HG03439 (cell line): ENCODE data around the gene TCEA3.
A peak's percentile ranks its signal among the peaks of the same experiment; 100 is the strongest.

Source experiments
- ATAC-seq: cut with Tn5 transposase; IDR thresholded peaks from one replicate; pipeline ENCODE4 v1.9.1; 2021; ENCODE audit warnings: mild to moderate bottlenecking, moderate library complexity; ENCODE audit not compliant: unreplicated experiment

TCEA3 gene

GRCh38 chr1:23369335-23370013 is 55.1 kb downstream of the TCEA3 start, which contains the start of gene ZNF436:
TSS of gene ZNF436 (minus strand) at chr1:23369836. CDS start at chr1:23368005, 1,831 bp downstream.
- ATAC-seq = no peak

GRCh38 chr1:23368562-23369334 is 55.8 kb downstream of the TCEA3 start:
- ATAC-seq = peak; percentile 70

DNA sequence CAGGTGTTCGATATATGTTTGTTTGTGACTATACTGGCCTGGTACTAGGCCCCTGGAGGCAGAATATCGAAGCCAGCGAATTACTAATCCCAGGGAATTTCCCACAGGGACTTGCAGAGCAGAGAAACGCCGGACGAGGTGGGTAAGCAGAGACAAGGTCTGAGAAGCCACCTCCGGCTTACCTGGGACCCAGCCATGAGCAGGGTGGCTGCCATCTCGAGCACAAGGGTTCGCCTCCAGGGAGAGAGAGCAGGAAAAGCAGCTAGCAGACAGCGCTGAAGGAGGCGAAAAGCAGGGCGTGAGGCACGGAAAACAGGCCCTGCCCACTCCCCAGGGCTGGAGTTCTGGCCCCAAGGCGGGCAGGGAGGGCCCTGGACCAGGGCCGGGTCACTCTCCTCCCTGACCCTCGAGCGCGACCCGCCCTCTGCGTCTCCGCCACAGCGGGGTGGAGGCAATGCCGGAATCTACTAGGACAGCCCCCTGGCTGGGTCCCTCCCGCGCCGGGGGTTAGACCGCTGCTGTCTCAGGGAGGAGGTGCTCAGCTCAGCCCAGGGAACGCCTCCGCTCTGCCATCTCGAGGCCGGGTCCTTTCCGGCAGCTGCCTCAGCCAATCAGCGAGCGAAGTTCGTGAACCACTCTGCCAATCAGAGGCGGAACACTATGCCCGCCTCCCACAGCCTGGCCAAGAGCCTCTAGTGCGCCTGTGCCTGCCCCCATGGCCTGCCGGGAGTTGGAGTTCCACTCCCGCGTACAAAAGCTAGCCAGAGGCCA is 56.6 kb downstream of the TCEA3 start:
- peak; percentile 94 for ATAC-seq

GRCh38 chr1:23367451-23367790 is 57.1 kb downstream of the TCEA3 start:
- ATAC-seq = no peak

DNA sequence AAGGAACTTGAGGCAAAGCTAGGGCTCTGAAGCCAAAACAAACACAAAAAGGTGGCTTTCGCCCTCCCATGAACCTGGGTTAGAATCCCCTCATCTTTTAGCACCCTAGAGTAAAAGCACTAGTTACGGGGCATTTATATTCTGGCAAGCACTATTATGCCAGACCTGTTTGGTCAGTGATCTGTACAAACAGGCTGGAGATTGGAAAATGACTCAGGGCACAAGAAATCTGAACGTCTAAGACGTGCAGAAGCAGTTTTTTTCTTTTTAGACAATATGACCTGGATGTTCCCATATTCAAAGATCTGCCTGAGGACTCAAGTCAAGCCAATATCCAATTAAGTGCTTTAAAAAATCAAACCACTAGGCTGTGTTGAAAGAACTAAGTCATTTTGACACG is 58.0 kb downstream of the TCEA3 start:
- no peak for ATAC-seq

GRCh38 chr1:23366146-23366545 is 58.4 kb downstream of the TCEA3 start:
- no peak for ATAC-seq

- no peak for ATAC-seq
These were observed 62.3 kb downstream of the TCEA3 start for GRCh38 chr1:23362218-23362713.

DNA sequence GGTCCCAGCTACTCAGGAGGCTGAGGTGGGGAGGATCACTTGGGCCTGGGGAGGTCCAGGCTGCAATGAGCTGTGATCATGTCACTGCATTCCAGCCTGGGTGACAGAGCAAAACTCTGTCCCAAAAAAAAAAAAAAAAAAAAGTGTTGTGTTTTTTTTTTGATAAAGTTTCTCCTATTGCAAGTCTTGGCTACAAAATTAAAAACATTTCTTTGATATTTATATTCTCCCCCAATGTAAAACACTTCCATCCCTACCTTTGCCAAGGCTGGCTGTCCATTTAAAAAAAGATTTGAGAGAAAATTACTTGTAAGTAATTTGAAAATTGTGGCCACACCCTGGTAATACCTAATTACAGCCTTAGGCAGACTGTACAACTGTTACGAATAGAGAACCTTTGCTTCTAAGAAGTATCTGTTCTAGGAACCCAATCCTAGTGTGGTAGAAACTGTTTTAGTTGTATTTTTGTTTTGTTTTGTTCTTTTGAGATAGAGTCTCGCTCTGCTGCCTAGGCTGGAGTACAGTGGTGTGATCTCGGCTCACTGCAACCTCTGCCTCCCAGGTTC is 66.2 kb downstream of the TCEA3 start:
- no peak for ATAC-seq

DNA sequence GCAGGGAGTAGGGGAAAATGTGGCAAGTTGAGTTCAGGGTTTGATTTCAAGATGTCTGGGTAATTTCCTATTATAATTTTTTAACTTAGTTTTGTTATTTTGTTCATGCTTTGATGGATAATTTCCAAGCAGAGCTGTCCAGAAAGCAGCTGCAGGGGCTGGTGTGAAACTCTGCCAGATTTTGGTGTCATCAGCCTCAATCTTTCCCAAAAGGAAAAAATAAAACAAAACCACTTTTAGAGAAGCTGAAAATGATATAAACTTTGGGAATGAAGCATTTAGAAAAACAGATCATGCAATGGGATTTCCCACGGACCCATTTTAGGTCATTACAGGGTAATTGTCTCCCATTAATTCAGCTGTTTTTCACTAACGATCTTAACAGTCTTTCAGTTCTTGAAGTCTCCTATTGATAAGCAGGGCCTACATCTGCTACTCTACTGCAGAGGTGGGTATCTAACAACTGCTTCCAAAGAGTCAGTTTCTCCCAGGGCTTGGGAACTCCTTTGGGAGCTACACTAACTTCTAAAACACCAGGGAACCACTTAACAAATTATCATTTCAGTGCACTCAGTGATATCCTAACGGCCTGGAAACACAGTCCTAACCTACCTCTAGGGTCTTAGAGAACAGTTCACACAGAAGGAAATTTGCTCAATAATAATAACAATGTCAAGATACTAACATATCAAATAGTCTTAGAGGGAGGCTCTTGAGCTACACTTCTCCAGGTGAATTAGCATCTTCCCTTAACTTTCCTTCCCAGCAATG is 67.2 kb downstream of the TCEA3 start:
- no peak for ATAC-seq

DNA sequence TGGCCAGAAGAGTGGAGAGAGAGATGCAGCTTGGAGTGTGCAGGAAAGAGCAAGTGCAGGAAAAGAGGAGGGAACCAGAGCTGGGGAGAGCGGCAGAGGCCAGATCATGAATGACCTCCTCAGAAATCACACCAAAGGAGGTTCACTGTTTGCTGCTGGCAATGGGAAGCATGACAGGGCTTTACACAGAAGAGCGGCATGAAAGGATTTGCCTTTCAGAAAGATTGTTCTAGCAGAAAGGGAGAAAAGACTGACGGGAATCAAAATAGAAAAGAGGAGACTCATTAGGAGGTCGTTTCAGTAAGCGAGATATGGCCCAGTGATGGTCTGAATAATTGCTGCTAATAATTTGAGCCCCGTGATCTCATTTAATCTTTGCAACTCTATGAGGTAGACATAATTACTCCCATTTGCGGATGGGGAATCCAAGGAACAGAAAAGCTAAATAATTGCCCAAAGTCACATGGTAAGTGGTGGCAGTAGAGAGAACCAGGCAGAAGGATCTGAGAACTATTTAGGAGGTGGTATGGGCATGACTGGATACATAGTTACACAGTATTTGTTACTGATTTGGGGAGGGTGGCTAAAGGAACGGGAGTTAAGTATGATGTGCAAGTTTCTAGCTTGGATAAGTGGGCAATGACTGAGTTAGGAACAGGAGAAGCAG is 67.9 kb downstream of the TCEA3 start:
- ATAC-seq = no peak

- ATAC-seq = no peak
These were observed 70.3 kb downstream of the TCEA3 start for GRCh38 chr1:23354245-23354644.

GRCh38 chr1:23352096-23352695 is 72.4 kb downstream of the TCEA3 start:
- ATAC-seq = no peak

GRCh38 chr1:23345920-23346319 is 78.6 kb downstream of the TCEA3 start:
- ATAC-seq = no peak

- ATAC-seq = peak; percentile 7
These were observed 79.5 kb downstream of the TCEA3 start for GRCh38 chr1:23344987-23345472.

DNA sequence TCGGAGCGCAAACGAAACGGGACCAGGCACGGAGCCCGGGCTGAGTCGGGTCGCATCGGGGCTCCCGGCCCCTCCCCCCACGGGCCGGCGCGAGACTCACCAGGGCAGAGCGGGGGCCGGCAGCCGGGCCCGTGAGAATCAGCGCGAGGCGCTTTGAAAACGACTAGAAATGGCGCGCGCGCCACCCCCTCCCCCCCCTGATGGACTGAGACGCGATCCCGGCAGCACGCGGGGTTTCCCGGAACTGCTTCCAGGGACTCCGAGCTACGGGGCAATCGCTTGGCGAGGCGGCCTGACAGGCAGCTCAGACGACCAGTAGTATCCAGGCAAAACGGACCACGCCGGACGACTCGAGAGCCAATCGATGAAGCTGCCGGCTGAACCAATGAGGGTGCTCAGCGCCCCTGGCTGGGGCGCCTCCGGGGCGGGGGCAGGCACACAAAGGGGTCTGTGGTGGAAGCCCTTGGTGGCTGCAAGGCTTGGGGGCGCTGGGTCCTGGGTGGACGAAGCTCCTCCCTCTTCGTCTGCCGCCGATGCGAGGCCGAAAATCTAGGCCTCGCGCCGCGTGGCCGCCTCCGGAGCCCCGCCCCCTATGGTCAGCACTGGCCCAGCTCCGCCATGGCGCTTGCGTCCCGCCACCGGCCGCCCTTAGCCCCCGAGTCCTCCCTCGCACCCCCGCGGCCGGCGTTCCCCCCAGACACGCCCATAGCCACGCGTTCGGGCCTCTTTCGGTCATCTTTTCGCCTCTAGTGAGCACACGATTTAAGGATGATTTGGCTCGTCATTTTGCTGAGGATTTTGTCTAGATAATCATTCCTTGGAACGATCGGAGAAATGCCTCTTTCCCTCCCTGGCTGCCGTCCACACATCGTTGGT is 80.2 kb downstream of the TCEA3 start, which contains the start of gene HNRNPR:
Gene HNRNPR (minus strand): TSS at position 174 of the 876 bp plus-strand sequence. CDS start 3,276 bp downstream, outside the sequence.
- peak; percentile 93 for ATAC-seq

GRCh38 chr1:23343221-23344110 is 81.1 kb downstream of the TCEA3 start:
- ATAC-seq = peak; percentile 7
